Suprapubic skin (tissue), 4 donors: ENCODE data around the gene HDGFL3. TPM values are rescaled to one million over a fixed set of nuclear protein-coding genes. Genes with fewer than 3 reads are reported as not detected.

Source experiments
- DNase-seq, 2 donors: peaks; one replicate each; pipeline ENCODE4 v3.0.0-alpha.2; 2019; ENCODE audit warnings: low spot score in 2 of 2
- H3K27ac ChIP-seq: fragments of 200-600 bp; sonication (generic); one replicate; pipeline ENCODE4 v1.5.1; 2019
- H3K27me3 ChIP-seq: fragments of 200-600 bp; sonication (generic); one replicate; pipeline ENCODE4 v1.5.1; 2019
- H3K36me3 ChIP-seq: fragments of 200-600 bp; sonication (generic); one replicate; pipeline ENCODE4 v1.5.1; 2019
- H3K4me1 ChIP-seq: fragments of 200-600 bp; sonication (generic); one replicate; pipeline ENCODE4 v1.5.1; 2019
- H3K4me3 ChIP-seq: fragments of 200-600 bp; sonication (generic); one replicate; pipeline ENCODE4 v1.5.1; 2019; ENCODE audit warnings: mild to moderate bottlenecking
- H3K9me3 ChIP-seq: fragments of 200-600 bp; sonication (generic); one replicate; pipeline ENCODE4 v1.5.1; 2019
- CTCF ChIP-seq, 2 donors: fragments of 200-600 bp in 1 of 2; fragments of 450-650 bp in 1 of 2; sonication (generic) in 1 of 2; IDR thresholded peaks; one replicate each; pipeline ENCODE4 v1.5.1; 2016 to 2019; ENCODE audit warnings: antibody characterized with exemption in 2 of 2, mild to moderate bottlenecking in 1 of 2, moderate library complexity in 1 of 2
- EP300 ChIP-seq: sonication (generic); formaldehyde crosslinking; IDR thresholded peaks from one replicate; pipeline ENCODE4 v1.6.1; 2017; ENCODE audit warnings: antibody characterized with exemption
- POLR2A ChIP-seq, 2 donors: fragments of 450-650 bp; IDR thresholded peaks; one replicate each; pipeline ENCODE4 v1.6.1; 2017; ENCODE audit warnings: antibody characterized with exemption in 2 of 2, mild to moderate bottlenecking in 2 of 2, moderate library complexity in 2 of 2
- POLR2AphosphoS5 ChIP-seq, 3 donors: sonication (generic); formaldehyde crosslinking; IDR thresholded peaks; one replicate each; pipeline ENCODE4 v1.6.1; 2017; ENCODE audit warnings: antibody characterized with exemption in 3 of 3
- WGBS: methylation state at CpG from one replicate; pipeline ENCODE4 v1.1.5; 2018; 5-methylcytosine and 5-hydroxymethylcytosine counted together
- total RNA-seq, 4 donors: library from RNA; depleted of rRNA; stranded (reverse); fragments of >200 nt; gene quantifications; one replicate each; pipeline ENCODE4 v1.1.0, GENCODE V29; 2016

Gene HDGFL3
- total RNA-seq, 4 donors from 2014 or later, result 3.7 to 11.3 (median 6.0) TPM

GRCh38 chr15:83198476-83198875 is 9.1 kb downstream of the HDGFL3 start:
- Histone ChIP-seq H3K4me3 (no peak overlapping the region), H3K36me3 (no peaks in the 10 kb centered on the region), H3K9me3 (no peaks in the 10 kb centered on the region), H3K27me3 (no peaks in the 10 kb centered on the region), H3K27ac (no peak overlapping the region), H3K4me1 (peaks cover 10% of the 10 kb centered on the region)
- DNase-seq, result no peak
- WGBS, result 77% methylated on average over 3 of the region's 3 CpGs
- TF ChIP-seq CTCF (IDR thresholded peaks at IDR 0.05) (no peak), EP300 (no peak), POLR2A (IDR thresholded peaks at IDR 0.05) (no peak), POLR2AphosphoS5 (IDR thresholded peaks at IDR 0.05) (no peak)

GRCh38 chr15:83194528-83194927 is 13.1 kb downstream of the HDGFL3 start:
- Histone ChIP-seq H3K36me3 (no peaks in the 10 kb centered on the region), H3K27me3 (no peaks in the 10 kb centered on the region), H3K27ac (no peak overlapping the region), H3K9me3 (no peaks in the 10 kb centered on the region), H3K4me1 (peaks cover 4% of the 10 kb centered on the region), H3K4me3 (no peak overlapping the region)
- 74% methylated on average over 2 of the region's 2 CpGs for WGBS
- DNase-seq, result no peak
- TF ChIP-seq EP300, result no peak
- TF ChIP-seq CTCF (IDR thresholded peaks at IDR 0.05), result no peak
- TF ChIP-seq POLR2AphosphoS5 (IDR thresholded peaks at IDR 0.05), result no peak
- TF ChIP-seq POLR2A (IDR thresholded peaks at IDR 0.05), result no peak

- Histone ChIP-seq H3K27me3 (no peaks in the 10 kb centered on the region), H3K9me3 (no peaks in the 10 kb centered on the region), H3K27ac (no peak overlapping the region), H3K4me3 (no peak overlapping the region), H3K36me3 (no peaks in the 10 kb centered on the region), H3K4me1 (peaks cover 4% of the 10 kb centered on the region)
- DNase-seq, result no peak
- WGBS, result 80% methylated on average over 2 of the region's 2 CpGs
- TF ChIP-seq POLR2A (IDR thresholded peaks at IDR 0.05) (no peak), POLR2AphosphoS5 (IDR thresholded peaks at IDR 0.05) (no peak), EP300 (no peak), CTCF (IDR thresholded peaks at IDR 0.05) (no peak)
Measured at GRCh38 chr15:83193721-83194120, 13.9 kb downstream of the HDGFL3 start.

- no peak for DNase-seq
- Histone ChIP-seq H3K4me1 (peaks cover 4% of the 10 kb centered on the region), H3K36me3 (no peaks in the 10 kb centered on the region), H3K27me3 (no peaks in the 10 kb centered on the region), H3K4me3 (no peak overlapping the region), H3K27ac (no peak overlapping the region), H3K9me3 (no peaks in the 10 kb centered on the region)
- 82% methylated on average over 2 of the region's 2 CpGs for WGBS
- TF ChIP-seq POLR2AphosphoS5 (IDR thresholded peaks at IDR 0.05) (no peak), POLR2A (IDR thresholded peaks at IDR 0.05) (no peak), CTCF (IDR thresholded peaks at IDR 0.05) (no peak), EP300 (no peak)
Measured at GRCh38 chr15:83192742-83193141, 14.9 kb downstream of the HDGFL3 start.

GRCh38 chr15:83190450-83190849 is 17.2 kb downstream of the HDGFL3 start:
- Histone ChIP-seq H3K9me3 (no peaks in the 10 kb centered on the region), H3K4me1 (peaks cover 4% of the 10 kb centered on the region), H3K4me3 (no peak overlapping the region), H3K27ac (no peak overlapping the region), H3K36me3 (no peaks in the 10 kb centered on the region), H3K27me3 (no peaks in the 10 kb centered on the region)
- no peak for DNase-seq
- WGBS, result 97% methylated on average over 1 of the region's 1 CpG
- TF ChIP-seq CTCF (IDR thresholded peaks at IDR 0.05) (no peak), POLR2AphosphoS5 (IDR thresholded peaks at IDR 0.05) (no peak), EP300 (no peak), POLR2A (IDR thresholded peaks at IDR 0.05) (no peak)
